GM12865 (cell line): Measurements from ENCODE around the gene EEF1AKMT1.

ENCODE experiments used
- DNase-seq: peaks from one replicate; pipeline ENCODE4 v3.0.0; 2010; ENCODE audit warnings: low read depth
- H3K4me3 ChIP-seq: 2 replicates; pipeline ENCODE4 v1.5.1; 2011; ENCODE audit warnings: mild to moderate bottlenecking, low read depth, low read length, control low read depth
- TF ChIP-seq, protein P1 (sequence below): IDR thresholded peaks from 2 replicates; pipeline ENCODE4 v1.5.1; 2011; ENCODE audit warnings: low read length, control low read depth, low read depth, inconsistent platforms; ENCODE audit not compliant: insufficient read depth; ENCODE audit errors: missing control alignments

The EEF1AKMT1 gene

DNA sequence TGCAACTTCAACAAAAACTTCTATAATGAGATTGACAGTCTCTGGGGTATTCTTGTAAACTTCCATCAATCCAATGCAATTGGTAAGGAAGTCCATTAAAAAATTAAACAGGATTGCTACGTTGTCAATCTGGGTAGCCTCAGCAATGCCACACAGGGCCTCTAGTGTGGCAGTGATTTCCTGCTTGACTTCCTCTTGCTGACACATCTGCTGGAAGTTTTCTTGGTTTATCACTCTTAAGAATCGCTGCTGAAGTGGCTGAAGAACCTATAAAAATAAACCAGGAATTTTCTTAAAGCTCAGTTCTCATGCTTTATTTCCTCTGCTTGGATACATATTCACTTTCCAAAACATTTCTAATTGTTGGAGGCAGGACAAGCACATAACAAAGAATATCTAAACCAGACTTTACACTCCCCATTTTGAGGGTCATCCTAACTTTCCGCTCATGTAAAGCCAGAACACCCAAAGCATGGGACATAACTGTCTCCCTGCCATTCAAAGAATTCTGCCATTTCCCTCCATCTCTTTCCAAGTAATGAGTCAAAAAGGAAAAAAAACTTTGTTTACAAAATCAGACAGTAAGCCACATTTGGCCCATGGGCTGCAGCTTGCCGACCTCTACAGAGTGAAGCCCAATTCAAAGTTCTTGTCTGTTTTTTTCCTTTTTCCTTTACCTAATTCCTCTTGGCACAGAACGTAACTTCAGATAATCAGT is 23.2 kb upstream of the EEF1AKMT1 start:
- TF ChIP-seq, protein P1, sequence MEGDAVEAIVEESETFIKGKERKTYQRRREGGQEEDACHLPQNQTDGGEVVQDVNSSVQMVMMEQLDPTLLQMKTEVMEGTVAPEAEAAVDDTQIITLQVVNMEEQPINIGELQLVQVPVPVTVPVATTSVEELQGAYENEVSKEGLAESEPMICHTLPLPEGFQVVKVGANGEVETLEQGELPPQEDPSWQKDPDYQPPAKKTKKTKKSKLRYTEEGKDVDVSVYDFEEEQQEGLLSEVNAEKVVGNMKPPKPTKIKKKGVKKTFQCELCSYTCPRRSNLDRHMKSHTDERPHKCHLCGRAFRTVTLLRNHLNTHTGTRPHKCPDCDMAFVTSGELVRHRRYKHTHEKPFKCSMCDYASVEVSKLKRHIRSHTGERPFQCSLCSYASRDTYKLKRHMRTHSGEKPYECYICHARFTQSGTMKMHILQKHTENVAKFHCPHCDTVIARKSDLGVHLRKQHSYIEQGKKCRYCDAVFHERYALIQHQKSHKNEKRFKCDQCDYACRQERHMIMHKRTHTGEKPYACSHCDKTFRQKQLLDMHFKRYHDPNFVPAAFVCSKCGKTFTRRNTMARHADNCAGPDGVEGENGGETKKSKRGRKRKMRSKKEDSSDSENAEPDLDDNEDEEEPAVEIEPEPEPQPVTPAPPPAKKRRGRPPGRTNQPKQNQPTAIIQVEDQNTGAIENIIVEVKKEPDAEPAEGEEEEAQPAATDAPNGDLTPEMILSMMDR: no peak
- H3K4me3 ChIP-seq: no peak overlapping the region
- DNase-seq: no peak

DNA sequence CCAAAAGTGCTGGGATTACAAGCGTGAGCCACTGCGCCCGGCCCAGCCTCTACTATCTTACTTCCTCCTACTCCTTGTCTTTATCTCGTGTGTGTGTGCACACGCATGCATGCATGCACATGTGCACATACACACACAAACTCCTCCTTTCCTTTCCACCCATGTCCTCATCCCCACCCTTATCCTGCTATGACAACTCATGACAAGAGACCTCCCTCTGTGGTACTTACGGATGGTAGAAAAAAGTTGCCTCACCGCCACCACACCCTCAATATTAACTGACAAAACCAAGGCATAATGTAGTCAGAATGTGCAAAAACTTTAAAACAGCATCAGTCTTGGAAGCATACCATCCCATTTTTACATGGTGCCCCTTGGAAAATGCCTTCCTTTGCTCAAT is 15.9 kb upstream of the EEF1AKMT1 start:
- TF ChIP-seq, protein P1: no peak
- no peak overlapping the region for H3K4me3 ChIP-seq
- DNase-seq: no peak

DNA sequence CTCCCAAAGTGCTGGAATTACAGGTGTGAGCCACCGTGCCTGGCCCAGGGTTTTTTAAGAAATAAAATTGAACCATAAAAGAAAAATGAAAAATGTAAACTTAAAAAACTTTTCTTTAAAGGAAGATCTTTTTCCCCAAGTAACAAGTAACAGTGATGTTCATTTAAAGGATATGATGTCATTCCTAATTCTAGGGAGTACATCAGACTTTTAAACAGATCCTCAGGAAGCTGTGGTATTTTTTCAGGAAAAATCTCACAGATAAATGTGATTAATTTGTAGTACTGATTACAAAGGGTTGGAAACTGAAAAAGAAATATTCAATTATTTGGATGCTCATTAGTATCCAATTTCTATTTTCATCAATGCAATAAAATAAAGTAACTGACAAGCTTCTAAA is 14.6 kb upstream of the EEF1AKMT1 start:
- H3K4me3 ChIP-seq: no peak overlapping the region
- TF ChIP-seq, protein P1: no peak

DNA sequence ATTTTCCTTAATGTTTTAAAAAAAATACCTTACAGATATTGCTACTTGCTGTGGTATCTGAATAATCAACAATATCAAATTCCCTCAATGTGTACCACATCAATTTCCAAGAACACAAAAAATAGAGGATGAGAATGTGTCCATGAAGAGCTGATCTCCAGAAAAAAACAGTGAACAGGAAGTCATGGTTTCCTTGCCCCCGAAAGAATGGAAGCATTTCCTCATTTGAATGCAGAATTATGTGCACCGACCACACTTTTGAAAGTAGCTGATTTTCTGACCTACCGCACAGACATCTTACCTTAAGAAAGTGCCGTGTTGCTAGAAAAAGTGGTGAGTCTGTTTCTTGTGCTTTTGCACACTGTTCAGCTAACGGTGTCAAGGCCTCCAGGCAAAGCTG is 13.4 kb upstream of the EEF1AKMT1 start:
- DNase-seq: no peak
- H3K4me3 ChIP-seq: no peak overlapping the region
- TF ChIP-seq, protein P1: no peak

More for the DNA sequence above, 14.6 kb upstream of the EEF1AKMT1 start:
- DNase-seq: no peak

DNA sequence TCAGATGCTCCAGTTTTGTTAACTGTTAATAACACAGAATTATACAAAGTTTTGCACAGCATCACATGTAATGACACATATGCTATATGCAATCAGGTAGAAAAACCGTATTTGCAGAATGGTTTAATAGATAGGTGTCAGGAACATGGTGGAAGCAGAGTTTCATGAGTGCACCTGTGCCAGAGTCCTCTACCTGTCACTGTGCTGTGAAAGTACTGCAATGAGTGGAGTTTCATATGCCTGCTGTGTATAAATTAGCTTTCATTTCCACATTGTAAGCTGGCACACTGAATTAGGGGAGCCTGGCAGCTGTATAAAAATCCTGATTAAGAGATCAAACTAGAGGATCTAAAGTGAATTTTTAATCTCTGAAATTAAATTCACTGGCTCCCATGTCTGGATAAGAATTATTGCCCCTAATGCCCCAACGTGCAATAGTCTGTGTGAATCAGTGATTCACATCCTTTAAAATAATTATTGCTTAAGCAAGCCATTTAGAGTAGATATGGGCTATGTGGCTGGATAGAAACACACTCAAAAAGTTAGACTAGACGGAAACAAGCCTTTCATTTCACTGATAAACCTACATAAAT is 8.5 kb upstream of the EEF1AKMT1 start:
- peak; percentile 64 for DNase-seq
- TF ChIP-seq, protein P1: no peak
- no peak overlapping the region for H3K4me3 ChIP-seq

DNA sequence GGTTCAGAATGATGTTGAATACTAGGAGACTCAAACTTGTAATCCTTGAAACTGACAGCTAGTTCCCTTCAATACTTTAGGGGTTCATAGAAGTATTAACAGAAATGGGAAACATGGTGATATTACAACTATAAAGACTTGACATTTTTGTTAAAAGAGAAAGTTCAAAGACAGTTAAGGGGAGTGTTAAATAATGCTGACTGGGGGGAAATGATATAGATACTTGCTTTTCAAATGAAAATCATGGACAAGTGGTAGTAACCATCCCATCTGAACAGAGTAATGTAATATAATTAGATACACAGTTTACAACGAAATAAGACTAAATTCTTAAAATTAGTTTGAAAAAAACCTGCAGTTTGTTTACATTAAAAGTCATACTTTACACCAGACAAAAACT is 6.6 kb upstream of the EEF1AKMT1 start:
- no peak for DNase-seq
- TF ChIP-seq, protein P1: no peak
- H3K4me3 ChIP-seq: no peak overlapping the region
